HG03045 (cell line): ENCODE measurements around the gene VRK1.

Source experiments
- ATAC-seq: cut with Tn5 transposase; IDR thresholded peaks from one replicate; pipeline ENCODE4 v1.9.1; 2021; ENCODE audit warnings: mild to moderate bottlenecking, moderate library complexity; ENCODE audit not compliant: unreplicated experiment

Gene VRK1

DNA sequence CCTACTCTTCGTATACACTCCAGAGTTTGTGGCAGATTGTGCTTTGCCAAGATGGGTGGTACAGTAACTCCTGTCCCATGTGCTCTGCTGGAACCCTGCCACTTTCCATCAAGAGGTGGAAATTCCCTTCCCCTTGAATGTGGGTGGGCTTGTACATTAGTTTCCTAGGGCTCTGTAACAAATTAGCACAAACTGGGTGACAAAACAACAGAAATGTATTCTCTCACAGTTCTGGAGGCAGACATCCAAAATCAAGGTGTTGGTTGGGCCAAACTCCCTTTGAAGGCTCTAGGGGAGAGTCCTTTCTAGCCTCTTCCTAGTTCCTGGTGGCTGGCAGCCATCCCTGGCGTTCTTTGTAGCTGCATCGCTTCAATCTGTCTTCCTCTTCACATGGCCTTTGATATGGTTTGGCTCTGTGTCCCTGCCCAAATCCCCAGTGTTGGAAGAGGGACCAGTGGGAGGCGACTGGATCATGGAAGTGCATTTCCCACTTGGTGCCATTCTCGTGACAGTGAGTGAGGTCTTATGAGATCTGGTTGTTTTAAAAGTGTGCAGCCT, 117.5 kb downstream of the VRK1 start:
- ATAC-seq: no peak

DNA sequence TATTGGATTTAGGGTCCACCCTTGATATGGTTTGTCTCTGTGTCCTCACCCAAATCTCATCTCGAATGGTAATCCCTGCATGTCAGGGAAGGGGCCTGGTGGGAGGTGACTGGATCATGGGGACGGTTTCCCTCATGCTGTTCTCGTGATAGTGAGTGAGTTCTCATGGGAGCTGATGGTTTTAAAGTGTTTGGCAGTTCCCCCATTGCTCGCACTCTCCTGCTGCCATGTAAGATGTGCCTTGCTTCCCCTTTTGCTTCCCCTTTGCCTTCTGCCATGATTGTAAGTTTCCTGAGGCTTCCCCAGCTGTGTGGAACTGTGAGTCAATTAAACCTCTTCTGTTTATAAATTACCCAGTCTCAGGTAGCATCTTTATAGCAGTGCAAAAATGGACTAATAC, 118.3 kb downstream of the VRK1 start:
- ATAC-seq: no peak

GRCh38 chr14:96916751-96917150, 119.6 kb downstream of the VRK1 start:
- ATAC-seq: no peak

- ATAC-seq: no peak
These were observed 120.3 kb downstream of the VRK1 start for GRCh38 chr14:96917442-96917963.

- ATAC-seq: no peak
These were observed 122.8 kb downstream of the VRK1 start for GRCh38 chr14:96920023-96920422.

DNA sequence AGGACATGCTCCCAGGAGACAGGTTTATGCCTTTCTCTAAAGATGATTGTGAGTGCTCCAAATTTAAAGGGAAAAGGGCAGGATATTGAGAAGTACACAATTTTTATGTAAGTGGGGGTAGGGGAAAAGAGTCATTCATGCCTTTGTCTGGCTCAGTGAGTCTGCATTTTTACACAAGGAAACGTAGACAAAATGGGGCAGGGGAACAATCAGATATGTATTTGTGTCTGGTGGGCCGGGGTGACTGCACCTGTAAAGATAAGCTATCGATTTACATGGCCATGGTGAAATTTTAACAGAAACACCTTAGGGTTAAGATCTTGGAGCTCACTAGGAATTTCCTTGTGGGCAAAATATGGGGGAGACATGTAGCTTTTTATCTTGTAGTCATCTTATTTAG, 123.6 kb downstream of the VRK1 start:
- ATAC-seq: no peak

DNA sequence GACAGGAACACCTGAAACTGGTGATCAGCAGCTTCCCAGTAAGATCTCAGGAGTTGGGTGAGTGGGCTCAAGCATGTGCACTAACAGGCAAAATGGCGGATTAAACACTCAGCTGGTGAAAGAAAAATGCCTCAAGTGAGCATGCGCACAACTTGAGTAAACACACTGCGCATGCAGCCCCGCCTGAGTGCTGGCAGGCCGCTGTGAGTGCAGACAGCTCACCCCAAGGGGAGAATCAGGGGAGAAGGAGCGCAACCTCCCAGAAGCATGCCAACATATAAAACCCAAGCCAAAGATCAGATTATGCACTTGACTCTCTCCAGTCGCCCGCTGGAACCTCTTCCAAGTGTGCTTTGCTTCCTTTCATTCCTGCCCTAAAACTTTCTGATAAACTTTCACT, 125.8 kb downstream of the VRK1 start:
- ATAC-seq: no peak

DNA sequence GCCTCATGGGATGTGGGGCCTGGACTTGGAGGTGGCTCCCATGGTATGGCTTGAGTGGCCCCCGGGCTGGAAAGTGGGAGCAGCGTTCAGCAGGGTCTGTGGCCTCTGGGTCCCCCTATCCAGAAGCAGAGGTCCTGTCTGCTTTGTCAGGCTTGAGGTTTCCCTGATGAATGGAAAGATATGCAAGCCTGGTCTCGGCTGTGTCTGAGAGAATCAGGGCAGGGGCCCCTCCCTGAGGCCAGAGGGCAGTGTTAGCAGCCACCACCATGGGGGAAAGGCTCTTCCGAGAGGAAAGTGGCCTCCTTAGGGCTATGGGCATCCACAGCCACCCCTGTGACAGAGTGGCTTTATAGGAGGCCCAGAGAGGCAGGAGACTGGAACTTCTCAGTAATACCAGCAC, 128.2 kb downstream of the VRK1 start:
- ATAC-seq: no peak

DNA sequence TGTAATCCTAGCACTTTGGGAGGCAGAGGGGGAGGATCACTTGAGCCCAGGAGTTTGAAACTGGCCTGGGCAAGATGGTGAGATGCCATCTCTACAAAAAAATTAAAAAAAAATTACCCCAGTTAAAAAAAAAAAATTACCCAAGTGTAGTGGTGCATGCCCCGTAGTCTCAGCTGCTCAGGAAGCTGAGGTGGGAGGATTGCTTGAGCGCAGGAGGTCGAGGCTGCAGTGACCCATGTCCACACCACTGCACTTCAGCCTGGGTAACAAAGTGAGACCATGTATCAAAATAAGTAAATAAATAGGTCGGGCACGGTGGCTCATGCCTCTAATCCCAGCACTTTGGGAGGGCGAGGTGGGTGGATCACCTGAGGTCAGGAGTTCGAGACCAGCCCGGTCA, 128.8 kb downstream of the VRK1 start:
- no peak for ATAC-seq

GRCh38 chr14:96928779-96929380, 131.7 kb downstream of the VRK1 start:
- no peak for ATAC-seq

DNA sequence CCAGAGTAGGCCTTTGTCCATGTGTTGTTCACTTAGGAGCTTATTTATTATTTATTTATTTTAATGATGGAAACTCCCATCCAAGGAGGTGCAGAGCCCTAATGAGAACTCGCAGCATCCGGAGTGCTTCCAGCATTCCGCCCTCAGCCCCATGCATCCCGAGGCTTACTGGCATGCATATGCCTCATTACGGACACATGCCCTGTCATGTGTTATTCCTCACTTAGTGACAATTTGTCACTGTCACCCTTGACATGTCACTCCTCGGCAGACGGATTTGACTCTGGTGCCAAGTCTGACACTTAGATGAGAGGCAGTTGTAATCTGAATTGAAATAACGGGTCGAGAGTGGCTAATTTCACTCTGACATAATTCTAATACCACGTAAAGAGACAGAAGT, 132.8 kb downstream of the VRK1 start:
- ATAC-seq: no peak

GRCh38 chr14:96930526-96930925, 133.3 kb downstream of the VRK1 start:
- ATAC-seq: no peak
